Mesendoderm (in vitro differentiated cells): ENCODE data around the gene PIEZO2.

Experiments
- DNase-seq: peaks from one replicate; pipeline ENCODE4 v3.0.0; 2013
- H2AK5ac ChIP-seq: 2 replicates; pipeline ENCODE4 v1.6.1; 2013; ENCODE audit warnings: low read length, inconsistent platforms
- H2BK120ac ChIP-seq: 2 replicates; pipeline ENCODE4 v1.6.1; 2013; ENCODE audit warnings: low read depth, mild to moderate bottlenecking, low read length, moderate library complexity, mixed read lengths
- H2BK15ac ChIP-seq: replicated peaks from 2 replicates; pipeline ENCODE4 v1.6.1; 2013; ENCODE audit warnings: low read depth, mild to moderate bottlenecking, moderate library complexity
- H2BK5ac ChIP-seq: 2 replicates; pipeline ENCODE4 v1.6.1; 2013; ENCODE audit warnings: low read length, inconsistent platforms
- H3K18ac ChIP-seq: 2 replicates; pipeline ENCODE4 v1.6.1; 2013; ENCODE audit warnings: mild to moderate bottlenecking, low read length, mixed read lengths
- H3K23ac ChIP-seq: one replicate; pipeline ENCODE4 v1.6.1; 2013; ENCODE audit warnings: low read length
- H3K27ac ChIP-seq: 2 replicates; pipeline ENCODE4 v1.5.1; 2013; ENCODE audit warnings: low read depth, mild to moderate bottlenecking, inconsistent platforms, low read length, moderate library complexity
- H3K27me3 ChIP-seq: 2 replicates; pipeline ENCODE4 v1.6.1; 2013; ENCODE audit warnings: low read length, control low read depth, mild to moderate bottlenecking, inconsistent platforms; ENCODE audit not compliant: insufficient read depth, poor library complexity
- H3K36me3 ChIP-seq: 2 replicates; pipeline ENCODE4 v1.6.1; 2013; ENCODE audit warnings: low read length, inconsistent platforms; ENCODE audit not compliant: control insufficient read depth, insufficient read depth
- H3K4ac ChIP-seq: one replicate; pipeline ENCODE4 v1.6.1; 2013; ENCODE audit warnings: low read depth, mild to moderate bottlenecking, low read length, moderate library complexity
- H3K4me1 ChIP-seq: 2 replicates; pipeline ENCODE4 v1.6.1; 2013; ENCODE audit warnings: low read depth, low read length, inconsistent platforms; ENCODE audit not compliant: control insufficient read depth
- H3K4me2 ChIP-seq: 2 replicates; pipeline ENCODE4 v1.6.1; 2013; ENCODE audit warnings: low read length
- H3K4me3 ChIP-seq: 2 replicates; pipeline ENCODE4 v1.5.1; 2013; ENCODE audit warnings: mild to moderate bottlenecking, low read length
- H3K56ac ChIP-seq: one replicate; pipeline ENCODE4 v1.6.1; 2013; ENCODE audit warnings: low read length
- H3K79me1 ChIP-seq: 2 replicates; pipeline ENCODE4 v1.6.1; 2013; ENCODE audit warnings: low read length, inconsistent platforms
- H3K79me2 ChIP-seq: 2 replicates; pipeline ENCODE4 v1.6.1; 2013; ENCODE audit warnings: mild to moderate bottlenecking, low read length; ENCODE audit not compliant: control insufficient read depth, insufficient read depth
- H3K9ac ChIP-seq: 2 replicates; pipeline ENCODE4 v1.6.1; 2013; ENCODE audit warnings: low read length, inconsistent platforms
- H4K5ac ChIP-seq: one replicate; pipeline ENCODE4 v1.6.1; 2013; ENCODE audit warnings: low read length
- H4K8ac ChIP-seq: one replicate; pipeline ENCODE4 v1.6.1; 2013; ENCODE audit warnings: low read depth, mild to moderate bottlenecking, control low read depth, low read length, moderate library complexity
- WGBS: extraction: QIAGEN DNeasy Blood & Tissue Kit; methylation state at CpG from one replicate; pipeline ENCODE4 v1.1.7; 2013; ENCODE audit warnings: low lambda C conversion rate, missing lambda C conversion rate; ENCODE audit not compliant: insufficient coverage; ENCODE audit errors: extremely low coverage; 5-methylcytosine and 5-hydroxymethylcytosine counted together

PIEZO2 gene

DNA sequence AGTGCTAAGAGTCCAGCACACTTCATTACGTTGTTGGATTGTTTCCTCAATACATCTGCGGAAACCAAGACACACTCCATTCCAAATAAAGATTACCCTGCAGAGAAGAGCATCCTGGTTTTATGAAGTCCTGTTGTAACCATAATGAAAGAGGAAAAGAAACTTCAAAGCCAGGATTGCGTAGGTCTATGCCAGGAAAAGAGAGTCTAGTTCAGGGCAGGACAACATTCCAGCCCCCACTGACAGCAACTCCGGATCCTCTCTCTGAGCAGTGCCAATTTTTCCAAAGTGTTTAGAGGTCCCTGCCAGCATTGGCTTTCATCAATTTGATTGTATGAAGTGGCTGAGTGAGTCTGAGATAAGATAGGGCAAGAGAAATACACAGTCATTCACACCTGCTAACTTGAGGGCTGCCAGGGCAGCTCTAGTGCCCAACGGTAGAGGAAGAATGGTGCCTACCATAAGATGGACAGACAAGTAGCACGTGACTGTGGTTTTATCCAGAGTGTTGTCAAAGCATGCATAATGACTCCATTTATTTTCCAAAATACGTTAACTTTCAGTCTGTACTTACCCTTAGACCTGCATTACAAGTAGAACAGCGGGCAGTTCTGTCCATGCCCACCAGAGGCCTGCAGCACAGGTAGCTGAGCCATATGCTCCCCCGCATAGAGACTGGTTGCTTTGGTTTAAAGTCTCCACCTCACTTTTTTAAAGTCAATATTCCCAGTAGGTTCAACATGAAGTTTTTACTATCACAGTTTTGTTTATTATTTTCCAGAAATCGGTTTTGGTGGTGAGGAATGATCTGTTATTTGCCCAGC is 23.7 kb downstream of the PIEZO2 start:
- H2AK5ac ChIP-seq, result no peak overlapping the region

GRCh38 chr18:11124054-11124453 is 25.3 kb downstream of the PIEZO2 start:
- no peak overlapping the region for H3K9ac ChIP-seq
- WGBS, result no CpG with 5 or more reads among the region's 1 CpG

More for the DNA sequence above, 23.7 kb downstream of the PIEZO2 start:
- Histone ChIP-seq H4K5ac (no peak overlapping the region), H3K4ac (no peak overlapping the region), H3K18ac (no peak overlapping the region), H3K4me3 (no peak overlapping the region), H3K4me2 (no peak overlapping the region), H4K8ac (no peak overlapping the region), H3K79me2 (no peaks in the 10 kb centered on the region), H3K27ac (no peak overlapping the region), H2BK120ac (no peak overlapping the region), H2BK15ac (no peak overlapping the region), H3K56ac (no peak overlapping the region), H3K4me1 (no peaks in the 10 kb centered on the region), H3K9ac (no peak overlapping the region), H3K23ac (no peak overlapping the region), H3K79me1 (no peaks in the 10 kb centered on the region), H3K27me3 (no peaks in the 10 kb centered on the region), H3K36me3 (no peaks in the 10 kb centered on the region), H2BK5ac (no peak overlapping the region)
- DNase-seq, result no peak
- WGBS, result no CpG with 5 or more reads among the region's 10 CpGs

GRCh38 chr18:11121443-11121849 is 27.9 kb downstream of the PIEZO2 start:
- no peak overlapping the region for H3K9ac ChIP-seq
- H3K27me3 ChIP-seq, result no peaks in the 10 kb centered on the region
- no peak overlapping the region for H2AK5ac ChIP-seq
- H4K5ac ChIP-seq, result no peak overlapping the region
- H3K56ac ChIP-seq, result no peak overlapping the region
- H3K23ac ChIP-seq, result no peak overlapping the region
- H3K4me3 ChIP-seq, result no peak overlapping the region
- H3K36me3 ChIP-seq, result no peaks in the 10 kb centered on the region
- H2BK5ac ChIP-seq, result no peak overlapping the region
- no peak overlapping the region for H3K27ac ChIP-seq
- no CpG with 5 or more reads among the region's 2 CpGs for WGBS
- H4K8ac ChIP-seq, result no peak overlapping the region
- no peak overlapping the region for H2BK15ac ChIP-seq
- no peak overlapping the region for H2BK120ac ChIP-seq
- no peak overlapping the region for H3K4me2 ChIP-seq
- no peak overlapping the region for H3K4ac ChIP-seq
- no peaks in the 10 kb centered on the region for H3K79me1 ChIP-seq
- H3K18ac ChIP-seq, result no peak overlapping the region
- DNase-seq, result no peak
- H3K4me1 ChIP-seq, result no peaks in the 10 kb centered on the region
- H3K79me2 ChIP-seq, result no peaks in the 10 kb centered on the region

More at GRCh38 chr18:11124054-11124453, 25.3 kb downstream of the PIEZO2 start:
- Histone ChIP-seq H3K27me3 (no peaks in the 10 kb centered on the region), H3K79me2 (no peaks in the 10 kb centered on the region), H3K23ac (no peak overlapping the region), H3K4me2 (no peak overlapping the region), H3K18ac (no peak overlapping the region), H2BK15ac (no peak overlapping the region), H3K36me3 (no peaks in the 10 kb centered on the region), H3K27ac (no peak overlapping the region), H3K4me3 (no peak overlapping the region), H2BK5ac (no peak overlapping the region), H3K4ac (no peak overlapping the region), H4K8ac (no peak overlapping the region), H2AK5ac (no peak overlapping the region), H4K5ac (no peak overlapping the region), H3K4me1 (no peaks in the 10 kb centered on the region), H3K79me1 (no peaks in the 10 kb centered on the region), H3K56ac (no peak overlapping the region), H2BK120ac (no peak overlapping the region)
- DNase-seq, result no peak

GRCh38 chr18:11119959-11120587 is 29.3 kb downstream of the PIEZO2 start:
- H2BK120ac ChIP-seq, result no peak overlapping the region
- H3K27ac ChIP-seq, result no peak overlapping the region
- H3K18ac ChIP-seq, result no peak overlapping the region
- DNase-seq, result no peak
- H3K4me2 ChIP-seq, result no peak overlapping the region
- no peak overlapping the region for H3K9ac ChIP-seq
- H3K4me3 ChIP-seq, result no peak overlapping the region
- WGBS, result no CpG with 5 or more reads among the region's 5 CpGs
- no peak overlapping the region for H3K4ac ChIP-seq
- H3K4me1 ChIP-seq, result no peaks in the 10 kb centered on the region
- H4K5ac ChIP-seq, result no peak overlapping the region
- no peak overlapping the region for H4K8ac ChIP-seq
- no peak overlapping the region for H3K56ac ChIP-seq
- no peaks in the 10 kb centered on the region for H3K27me3 ChIP-seq
- no peak overlapping the region for H2BK5ac ChIP-seq
- no peaks in the 10 kb centered on the region for H3K36me3 ChIP-seq
- H3K23ac ChIP-seq, result no peak overlapping the region
- H2BK15ac ChIP-seq, result no peak overlapping the region
- no peaks in the 10 kb centered on the region for H3K79me1 ChIP-seq
- no peaks in the 10 kb centered on the region for H3K79me2 ChIP-seq
- no peak overlapping the region for H2AK5ac ChIP-seq

- Histone ChIP-seq H3K56ac (no peak overlapping the region), H4K8ac (no peak overlapping the region), H2BK5ac (no peak overlapping the region), H2AK5ac (no peak overlapping the region), H3K4me3 (no peak overlapping the region), H3K27me3 (no peaks in the 10 kb centered on the region), H2BK120ac (no peak overlapping the region), H3K4me1 (no peaks in the 10 kb centered on the region), H2BK15ac (no peak overlapping the region), H3K79me1 (no peaks in the 10 kb centered on the region), H4K5ac (no peak overlapping the region), H3K18ac (no peak overlapping the region), H3K79me2 (no peaks in the 10 kb centered on the region), H3K4me2 (no peak overlapping the region), H3K36me3 (no peaks in the 10 kb centered on the region), H3K23ac (no peak overlapping the region), H3K27ac (no peak overlapping the region), H3K4ac (no peak overlapping the region), H3K9ac (no peak overlapping the region)
- WGBS, result no CpG with 5 or more reads among the region's 4 CpGs
- DNase-seq, result no peak
These were observed 29.8 kb downstream of the PIEZO2 start for GRCh38 chr18:11119550-11119949.
